Breast epithelium (tissue), 4 donors: ENCODE results near the gene PCDHGB2. TPM values are rescaled to one million over a fixed set of nuclear protein-coding genes. Genes with fewer than 3 reads are reported as not detected.
"Not testable (repeated sequence)": the region's sequence is repeated elsewhere in the genome, so short reads cannot be mapped to it uniquely, and the experiment has no call there.

Source experiments
- DNase-seq, 2 donors: peaks; one replicate each; pipeline ENCODE4 v3.0.0-alpha.2; 2019; ENCODE audit warnings: low spot score in 2 of 2
- H3K27ac ChIP-seq, 2 donors: fragments of 200-600 bp; sonication (generic) in 1 of 2; one replicate each; pipeline ENCODE4 v1.5.1; 2016 to 2019; ENCODE audit warnings: mild to moderate bottlenecking in 1 of 2
- H3K27me3 ChIP-seq, 2 donors: fragments of 200-600 bp; sonication (generic) in 1 of 2; one replicate each; pipeline versions ENCODE4 v1.5.1 to v1.6.0; 2017 to 2019; ENCODE audit warnings: control low read depth in 1 of 2, mild to moderate bottlenecking in 1 of 2
- H3K36me3 ChIP-seq: fragments of 200-600 bp; one replicate; pipeline ENCODE4 v1.5.1; 2019
- H3K4me1 ChIP-seq, 2 donors: fragments of 200-600 bp; sonication (generic); one replicate each; pipeline ENCODE4 v1.5.1; 2016 to 2019; ENCODE audit warnings: control low read depth in 1 of 2
- H3K4me3 ChIP-seq, 3 donors: fragments of 200-600 bp; sonication (generic); 1 replicate in 2 of 3; 2 replicates in 1 of 3; pipeline ENCODE4 v1.5.1; 2016 to 2019; ENCODE audit warnings: mild to moderate bottlenecking in 3 of 3, moderate library complexity in 2 of 3
- H3K9me3 ChIP-seq, 2 donors: fragments of 200-600 bp; sonication (generic) in 1 of 2; one replicate each; pipeline ENCODE4 v1.5.1; 2016 to 2019; ENCODE audit warnings: control low read depth in 1 of 2
- CTCF ChIP-seq, 3 donors: fragments of 450-650 bp; IDR thresholded peaks; one replicate each; pipeline ENCODE4 v1.5.1; 2016 to 2017; ENCODE audit warnings: antibody characterized with exemption in 3 of 3, mild to moderate bottlenecking in 3 of 3, moderate library complexity in 3 of 3
- POLR2A ChIP-seq: fragments of 450-650 bp; IDR thresholded peaks from one replicate; pipeline ENCODE4 v1.6.1; 2016; ENCODE audit warnings: antibody characterized with exemption, mild to moderate bottlenecking, moderate library complexity
- POLR2AphosphoS5 ChIP-seq, 3 donors: sonication (generic); formaldehyde crosslinking; IDR thresholded peaks; one replicate each; pipeline ENCODE4 v1.6.1; 2017; ENCODE audit warnings: antibody characterized with exemption in 3 of 3
- intact Hi-C: fragments of 100-400 bp; cut with DNase I; formaldehyde crosslinking; loops from one replicate; pipeline ENCODE4 v1.15.1; 2023; ENCODE audit warnings: low total_unique reads
- total RNA-seq, 3 donors: library from RNA; depleted of rRNA; stranded (reverse); fragments of >200 nt; gene quantifications; one replicate each; pipeline ENCODE4 v1.1.0, GENCODE V29; 2016

Gene PCDHGB2
- total RNA-seq, 3 donors from 2014 or later: 6.2 to 10.5 (median 7.8) TPM

DNA sequence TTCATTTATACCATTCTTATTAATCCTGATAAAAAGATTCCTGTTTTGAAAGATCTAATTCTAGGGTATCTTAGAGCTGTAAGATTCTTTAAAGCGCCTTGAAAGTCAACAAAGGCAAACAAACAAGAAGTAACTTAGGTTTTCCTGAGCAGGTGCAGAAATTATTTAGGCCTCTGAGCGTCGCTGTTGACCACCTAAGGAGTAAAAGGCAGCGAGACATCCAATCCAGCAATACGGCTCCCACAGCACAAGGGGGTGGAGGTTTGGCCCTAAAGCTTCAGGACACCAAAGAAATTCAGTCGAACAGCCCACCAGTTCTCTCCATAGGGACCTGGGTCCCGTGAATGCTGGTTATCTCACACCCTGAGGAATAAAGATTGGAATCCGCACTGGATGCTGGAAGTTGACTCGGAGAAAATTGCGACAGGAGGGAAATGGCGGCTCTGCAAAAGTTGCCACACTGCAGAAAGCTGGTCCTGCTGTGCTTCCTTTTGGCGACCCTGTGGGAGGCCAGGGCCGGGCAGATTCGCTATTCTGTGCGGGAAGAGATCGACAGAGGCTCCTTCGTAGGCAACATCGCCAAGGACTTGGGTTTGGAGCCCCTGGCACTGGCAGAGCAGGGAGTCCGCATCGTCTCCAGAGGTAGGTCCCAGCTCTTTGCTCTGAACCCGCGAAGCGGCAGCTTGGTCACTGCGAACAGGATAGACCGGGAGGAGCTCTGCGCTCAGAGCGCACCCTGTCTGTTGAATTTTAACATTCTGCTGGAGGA, 21.1 kb upstream of the PCDHGB2 start, which contains the start of gene PCDHGA2:
TSS of gene PCDHGA2 (plus strand) at position 223 of the 769 bp plus-strand sequence.
- H3K4me3 ChIP-seq: peak within 1 kb of the TSS; percentile 24 to 51 (median 45)
- H3K4me1 ChIP-seq: no peaks in the 10 kb centered on the region
- no peaks in the 10 kb centered on the region for H3K36me3 ChIP-seq
- intact Hi-C loops: no loop called here
- peaks cover 54 to 91% of the 10 kb centered on the region in 2 donors for H3K9me3 ChIP-seq
- H3K27me3 ChIP-seq: no peaks in the 10 kb centered on the region
- DNase-seq: no peak
- H3K27ac ChIP-seq: peak within 1 kb of the TSS in 1 of 2 donors; percentile 21
- TF ChIP-seq POLR2A: no peak
- TF ChIP-seq CTCF (IDR thresholded peaks at IDR 0.05): peak in 2 of 3 donors; percentile 16 to 47

- H3K4me1 ChIP-seq, H3K36me3 ChIP-seq, H3K27ac ChIP-seq, intact Hi-C loops, H3K27me3 ChIP-seq, DNase-seq: not testable (repeated sequence)
- H3K4me3 ChIP-seq: peak overlapping the region in 1 of 3 donors; percentile 12
- H3K9me3 ChIP-seq: peaks cover 67 to 89% of the 10 kb centered on the region in 2 donors
Observed at GRCh38 chr5:141340781-141341354, 18.9 kb upstream of the PCDHGB2 start.

GRCh38 chr5:141342773-141343172, 17.0 kb upstream of the PCDHGB2 start:
- no peaks in the 10 kb centered on the region for H3K27me3 ChIP-seq
- TF ChIP-seq CTCF (IDR thresholded peaks at IDR 0.05) (no peak), POLR2A (no peak), POLR2AphosphoS5 (IDR thresholded peaks at IDR 0.05) (no peak)
- intact Hi-C loops: no loop called here
- peaks cover 85 to 98% of the 10 kb centered on the region in 2 donors for H3K9me3 ChIP-seq
- no peak for DNase-seq
- H3K36me3 ChIP-seq: no peaks in the 10 kb centered on the region
- H3K4me1 ChIP-seq: no peaks in the 10 kb centered on the region
- H3K4me3 ChIP-seq: no peak overlapping the region
- no peak overlapping the region for H3K27ac ChIP-seq

- intact Hi-C loops: no loop called here
- Histone ChIP-seq H3K4me3 (peak within 1 kb of the TSS; percentile 7 to 42 (median 13)), H3K27me3 (no peaks in the 10 kb centered on the region), H3K9me3 (peaks cover 85 to 98% of the 10 kb centered on the region in 2 donors), H3K4me1 (no peaks in the 10 kb centered on the region), H3K36me3 (no peaks in the 10 kb centered on the region), H3K27ac (no peak within 1 kb of the TSS)
- TF ChIP-seq POLR2AphosphoS5 (IDR thresholded peaks at IDR 0.05) (no peak), POLR2A (no peak), CTCF (IDR thresholded peaks at IDR 0.05) (no peak)
- DNase-seq: no peak
Observed at GRCh38 chr5:141343242-141343952, 16.4 kb upstream of the PCDHGB2 start, which contains the start of gene PCDHGA3. TSS of gene PCDHGA3 (plus strand) at chr5:141343829. CDS start at chr5:141344034, 205 bp downstream.

- peak overlapping the region; percentile 7 to 42 (median 13) for H3K4me3 ChIP-seq
- TF ChIP-seq POLR2AphosphoS5 (IDR thresholded peaks at IDR 0.05) (no peak), CTCF (IDR thresholded peaks at IDR 0.05) (no peak), POLR2A (no peak)
- intact Hi-C loops: no loop called here
- H3K27me3 ChIP-seq: no peaks in the 10 kb centered on the region
- no peak overlapping the region for H3K27ac ChIP-seq
- no peaks in the 10 kb centered on the region for H3K36me3 ChIP-seq
- DNase-seq: no peak
- H3K4me1 ChIP-seq: no peaks in the 10 kb centered on the region
- H3K9me3 ChIP-seq: peaks cover 79 to 98% of the 10 kb centered on the region in 2 donors
Observed at GRCh38 chr5:141343953-141344463, 15.8 kb upstream of the PCDHGB2 start.
